ENCODE data around the gene MYPOP. TPM values are rescaled to one million over a fixed set of nuclear protein-coding genes. Genes with fewer than 3 reads are reported as not detected.

Gene MYPOP
- total and polyA plus RNA-seq, 10 of the 15 experiments (the other 5 are each of a cell fraction or from before 2014, with no cell fraction given): 0.47 to 9.4 (median 1.4) TPM

GRCh38 chr19:45889210-45889885 lies 13.1 kb downstream of the MYPOP start:
- BruUV-seq (replicated peaks): no TSS peak
- RAD21 ChIA-PET (ENCODE audit: unreplicated experiment): interaction anchor here (0.6 kb wide), 1 partner anchor 549 kb away, joined by 5 read pairs; no protein-coding TSS in a partner anchor
- H2AFZ ChIP-seq (ENCODE audit: control insufficient read depth, low read depth, low read length): no peak overlapping the region
- no peak overlapping the region for H3K9ac ChIP-seq (ENCODE audit: control insufficient read depth, insufficient read depth, low read length)
- no peaks in the 10 kb centered on the region for H3K27me3 ChIP-seq (replicated peaks in 1 of 2; ENCODE audit: control insufficient read depth in 2 of 2, insufficient read depth in 2 of 2, low read length in 1 of 2)
- no peak overlapping the region for H3K27ac ChIP-seq (ENCODE audit: control insufficient read depth, insufficient read depth)
- SMC1A ChIA-PET (ENCODE audit: uncharacterized antibody, unreplicated experiment): no interaction called here
- H3K4me3 ChIP-seq: no peak overlapping the region
- H3K9me3 ChIP-seq (replicated peaks; ENCODE audit: control insufficient read depth, insufficient read depth, low read length): no peaks in the 10 kb centered on the region
- DNase-seq (ENCODE audit: low read depth, low spot score) (no peak), FAIRE-seq (no peak), ATAC-seq (no peak)
- POLR2A ChIA-PET: interaction anchor here (0.6 to 1.0 kb wide), 3 partner anchors 12 to 93 kb away, joined by 3 to 4 read pairs (median 3); no protein-coding TSS in a partner anchor
- intact Hi-C loops (cut with micrococcal nuclease; ENCODE audit: unreplicated experiment) (no loop called here), in situ Hi-C loops (cut with MboI) (no loop called here)
- no peaks in the 10 kb centered on the region; a peak in 1 of 4 replicates for H3K36me3 ChIP-seq (ENCODE audit: control insufficient read depth in 2 of 2, insufficient read depth in 2 of 2, low read length in 1 of 2)
- TF ChIP-seq DPF2 (IDR thresholded peaks at IDR 0.05) (no peak), RELB (IDR thresholded peaks at IDR 0.05; ENCODE audit: low read depth) (no peak)
- H4K20me1 ChIP-seq (ENCODE audit: control insufficient read depth, insufficient read depth): no peaks in the 10 kb centered on the region
- CTCF ChIA-PET: no interaction called here
- WGBS (ENCODE audit: insufficient coverage, insufficient replicate concordance, low lambda C conversion rate, missing lambda C conversion rate): 74% methylated on average over 6 of the region's 6 CpGs
- no peak overlapping the region for H3K4me2 ChIP-seq (ENCODE audit: control insufficient read depth, insufficient read depth)
- peaks cover 9% of the 10 kb centered on the region for H3K4me1 ChIP-seq (ENCODE audit: control insufficient read depth, insufficient read depth, low read length)
- H3K79me2 ChIP-seq (ENCODE audit: control insufficient read depth, insufficient read depth, low read length): peaks cover 9% of the 10 kb centered on the region

- intact Hi-C loops (cut with micrococcal nuclease; ENCODE audit: unreplicated experiment): no loop called here
- H3K79me2 ChIP-seq (ENCODE audit: control insufficient read depth, insufficient read depth, low read length): peaks cover 10% of the 10 kb centered on the region
- no peak for DNase-seq (ENCODE audit: low read depth, low spot score)
- no peaks in the 10 kb centered on the region for H3K27me3 ChIP-seq (replicated peaks in 1 of 2; ENCODE audit: control insufficient read depth in 2 of 2, insufficient read depth in 2 of 2, low read length in 1 of 2)
- CTCF ChIA-PET: interaction anchor here (1.5 to 9.1 kb wide), 2 partner anchors 15 to 24 kb away, joined by 9 to 194 read pairs; partner anchors contain the start of genes FOXA3, MYPOP and SYMPK
- H4K20me1 ChIP-seq (ENCODE audit: control insufficient read depth, insufficient read depth): no peaks in the 10 kb centered on the region
- POLR2A ChIA-PET: interaction anchor here (0.8 to 9.0 kb wide), 4 partner anchors 16 to 130 kb away, joined by 3 to 178 read pairs (median 10); partner anchors contain the start of genes FOXA3, SIX5 and SYMPK
- no peak for FAIRE-seq
- H3K9ac ChIP-seq (ENCODE audit: control insufficient read depth, insufficient read depth, low read length): peak overlapping the region; percentile 89
- peak overlapping the region; percentile 95 for H3K27ac ChIP-seq (ENCODE audit: control insufficient read depth, insufficient read depth)
- ATAC-seq: no peak
- RAD21 ChIA-PET (ENCODE audit: unreplicated experiment): interaction anchor here (0.7 kb wide), 1 partner anchor 157 kb away, joined by 3 read pairs; the partner anchor contains the start of gene FBXO46
- SMC1A ChIA-PET (ENCODE audit: uncharacterized antibody, unreplicated experiment): interaction anchor here (1.2 to 2.0 kb wide), 2 partner anchors 23 to 24 kb away, joined by 4 to 13 read pairs; partner anchors contain the start of genes FOXA3 and SYMPK
- no peaks in the 10 kb centered on the region for H3K9me3 ChIP-seq (replicated peaks; ENCODE audit: control insufficient read depth, insufficient read depth, low read length)
- H3K4me3 ChIP-seq: peak overlapping the region; percentile 68
- no TSS peak for BruUV-seq (replicated peaks)
- peaks cover 14% of the 10 kb centered on the region for H3K4me1 ChIP-seq (ENCODE audit: control insufficient read depth, insufficient read depth, low read length)
- peak overlapping the region; percentile 98 for H3K4me2 ChIP-seq (ENCODE audit: control insufficient read depth, insufficient read depth)
- peaks cover 0 to 1% of the 10 kb centered on the region in 2 experiments; a peak in 2 of 4 replicates for H3K36me3 ChIP-seq (ENCODE audit: control insufficient read depth in 2 of 2, insufficient read depth in 2 of 2, low read length in 1 of 2)
- WGBS (ENCODE audit: insufficient coverage, insufficient replicate concordance, low lambda C conversion rate, missing lambda C conversion rate): 63% methylated on average over 10 of the region's 10 CpGs
- in situ Hi-C loops (cut with MboI): no loop called here
- peak overlapping the region; percentile 97 for H2AFZ ChIP-seq (ENCODE audit: control insufficient read depth, low read depth, low read length)
- TF ChIP-seq NFIC (IDR thresholded peaks at IDR 0.05; ENCODE audit: low read depth, low read length) (0 out of 2 replicates have a peak, but pooled peaks have one; percentile 19), NRF1 (conservative IDR thresholded peaks at IDR 0.05; ENCODE audit: low read depth, low read length) (no peak), MLLT1 (IDR thresholded peaks at IDR 0.05) (peak; percentile 8)
Measured at GRCh38 chr19:45887200-45887710, 15.2 kb downstream of the MYPOP start.

All from GM12878 (cell line).